Lower lobe of right lung (tissue), 2 donors: ENCODE data around the gene CANX. TPM values are rescaled to one million over a fixed set of nuclear protein-coding genes. Genes with fewer than 3 reads are reported as not detected.

Source experiments
- ATAC-seq, 2 donors: fragments of 200-7000 bp; cut with Tn5 transposase; one replicate each; pipeline ENCODE4 v1.9.1; 2020 to 2022; ENCODE audit warnings: mild to moderate bottlenecking in 2 of 2, moderate library complexity in 2 of 2
- DNase-seq: peaks from one replicate; pipeline ENCODE4 v3.0.0-alpha.2; 2020
- H3K27ac ChIP-seq: fragments of 200-600 bp; one replicate; pipeline ENCODE4 v1.8.0; 2022
- H3K27me3 ChIP-seq: fragments of 200-600 bp; one replicate; pipeline ENCODE4 v1.8.0; 2022; ENCODE audit warnings: low read depth
- H3K36me3 ChIP-seq: fragments of 200-600 bp; one replicate; pipeline ENCODE4 v1.8.0; 2022; ENCODE audit warnings: mild to moderate bottlenecking
- H3K4me1 ChIP-seq: fragments of 200-600 bp; one replicate; pipeline ENCODE4 v1.8.0; 2022
- H3K4me3 ChIP-seq: fragments of 200-600 bp; one replicate; pipeline ENCODE4 v1.8.0; 2022; ENCODE audit warnings: mild to moderate bottlenecking
- H3K9me3 ChIP-seq: fragments of 200-600 bp; one replicate; pipeline ENCODE4 v1.8.0; 2022
- intact Hi-C: fragments of 100-400 bp; cut with DNase I; formaldehyde crosslinking; loops from one replicate; pipeline ENCODE4 v1.11.0; 2022
- total RNA-seq: library from RNA; stranded (reverse); fragmentation: NEBNext Ultra II Directional; extraction: Animal tissue kit (Norgen Biotek cat#: 25700); gene quantifications from one replicate; pipeline ENCODE4 v1.2.1, GENCODE V29; 2021
- TF ChIP-seq, protein P1 (sequence below): fragments of 200-600 bp; IDR thresholded peaks from one replicate; pipeline ENCODE4 v1.8.0; 2022; ENCODE audit warnings: antibody characterized with exemption, mild to moderate bottlenecking
- donor health status: DM: no; HTN: yes; CAD: no; lungs with severe emphysema.

CANX gene
- total RNA-seq, 1 donor from 2014 or later: 603 TPM

DNA sequence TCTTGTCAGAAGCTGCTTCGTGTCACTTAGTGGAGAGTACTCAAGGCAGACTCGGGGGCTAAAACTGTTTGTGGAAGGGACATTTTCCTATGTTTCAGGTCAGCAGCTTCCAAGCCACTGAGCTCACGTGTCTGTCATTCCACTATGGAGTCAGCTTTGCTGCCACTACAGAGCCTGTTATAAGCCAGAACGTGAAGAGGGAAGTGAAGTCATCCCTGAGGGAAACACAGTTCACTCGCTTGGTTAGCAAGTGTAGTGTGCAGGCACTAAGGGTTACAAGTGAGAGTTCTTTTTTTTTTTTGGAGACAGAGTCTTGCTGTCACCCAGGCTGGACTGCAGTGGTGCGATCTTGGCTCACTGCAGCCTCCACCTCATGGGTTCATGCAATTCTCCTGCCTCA, 70.5 kb downstream of the CANX start:
- Histone ChIP-seq H3K4me3 (no peak overlapping the region), H3K36me3 (peaks cover 90% of the 10 kb centered on the region), H3K27ac (no peak overlapping the region), H3K4me1 (peaks cover 34% of the 10 kb centered on the region), H3K27me3 (no peaks in the 10 kb centered on the region), H3K9me3 (no peaks in the 10 kb centered on the region)
- no peak for DNase-seq
- no peak for ATAC-seq
- TF ChIP-seq, protein P1, sequence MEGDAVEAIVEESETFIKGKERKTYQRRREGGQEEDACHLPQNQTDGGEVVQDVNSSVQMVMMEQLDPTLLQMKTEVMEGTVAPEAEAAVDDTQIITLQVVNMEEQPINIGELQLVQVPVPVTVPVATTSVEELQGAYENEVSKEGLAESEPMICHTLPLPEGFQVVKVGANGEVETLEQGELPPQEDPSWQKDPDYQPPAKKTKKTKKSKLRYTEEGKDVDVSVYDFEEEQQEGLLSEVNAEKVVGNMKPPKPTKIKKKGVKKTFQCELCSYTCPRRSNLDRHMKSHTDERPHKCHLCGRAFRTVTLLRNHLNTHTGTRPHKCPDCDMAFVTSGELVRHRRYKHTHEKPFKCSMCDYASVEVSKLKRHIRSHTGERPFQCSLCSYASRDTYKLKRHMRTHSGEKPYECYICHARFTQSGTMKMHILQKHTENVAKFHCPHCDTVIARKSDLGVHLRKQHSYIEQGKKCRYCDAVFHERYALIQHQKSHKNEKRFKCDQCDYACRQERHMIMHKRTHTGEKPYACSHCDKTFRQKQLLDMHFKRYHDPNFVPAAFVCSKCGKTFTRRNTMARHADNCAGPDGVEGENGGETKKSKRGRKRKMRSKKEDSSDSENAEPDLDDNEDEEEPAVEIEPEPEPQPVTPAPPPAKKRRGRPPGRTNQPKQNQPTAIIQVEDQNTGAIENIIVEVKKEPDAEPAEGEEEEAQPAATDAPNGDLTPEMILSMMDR: no peak
- intact Hi-C loops: no loop called here

DNA sequence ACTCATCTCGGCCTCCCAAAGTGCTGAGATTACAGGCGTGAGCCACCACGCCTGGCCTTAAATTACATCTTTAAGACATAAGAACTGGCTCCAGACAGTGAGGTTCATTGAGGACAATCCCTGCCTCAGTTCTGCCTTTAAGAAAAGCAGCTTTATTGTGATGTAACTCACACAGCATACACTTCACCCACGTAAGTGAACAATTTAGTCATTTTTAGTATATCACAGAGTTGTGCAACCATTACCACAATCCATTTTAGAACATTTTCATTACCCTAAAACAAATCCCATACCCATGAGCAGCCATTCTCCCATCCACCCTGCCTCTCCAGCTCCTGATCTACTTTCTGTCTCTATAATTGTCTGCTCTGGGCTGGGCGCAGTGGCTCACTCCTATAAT, 71.0 kb downstream of the CANX start:
- peaks cover 29% of the 10 kb centered on the region for H3K4me1 ChIP-seq
- intact Hi-C loops: no loop called here
- no peaks in the 10 kb centered on the region for H3K9me3 ChIP-seq
- peaks cover 95% of the 10 kb centered on the region for H3K36me3 ChIP-seq
- H3K27me3 ChIP-seq: no peaks in the 10 kb centered on the region
- H3K4me3 ChIP-seq: no peak overlapping the region
- H3K27ac ChIP-seq: no peak overlapping the region
- ATAC-seq: no peak
- DNase-seq: no peak
- TF ChIP-seq, protein P1: no peak

DNA sequence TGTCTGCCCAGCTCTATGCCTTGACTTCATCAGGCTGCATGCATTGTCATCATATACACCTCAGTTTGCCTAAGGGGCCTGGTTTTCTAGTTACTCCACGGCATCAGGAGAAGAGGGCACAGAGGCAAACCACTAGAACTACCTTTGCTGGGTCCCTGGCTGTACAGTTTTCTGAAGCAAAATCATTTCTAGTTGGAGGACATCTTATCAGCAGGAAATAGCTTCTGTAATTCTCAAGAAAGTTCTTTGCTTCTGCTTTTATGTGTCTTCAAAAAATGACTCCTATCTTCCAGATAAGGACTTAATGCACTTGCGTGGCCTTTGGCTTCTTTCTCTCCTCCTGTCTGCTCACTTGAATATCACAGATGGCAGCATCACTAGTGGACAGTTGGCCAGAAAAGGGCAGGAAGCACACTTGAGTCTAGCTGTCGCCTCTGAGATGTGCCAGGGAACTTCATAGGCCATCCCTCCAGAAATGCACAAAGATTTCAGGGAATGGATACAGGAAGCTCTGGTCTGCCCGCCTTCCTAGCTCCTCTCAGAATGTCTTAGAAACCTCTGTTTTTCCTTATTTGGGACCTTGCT, 72.6 kb downstream of the CANX start:
- Histone ChIP-seq H3K36me3 (peaks cover 98% of the 10 kb centered on the region), H3K4me3 (no peak overlapping the region), H3K27me3 (no peaks in the 10 kb centered on the region), H3K27ac (no peak overlapping the region), H3K9me3 (no peaks in the 10 kb centered on the region), H3K4me1 (peaks cover 18% of the 10 kb centered on the region)
- DNase-seq: no peak
- no peak for ATAC-seq
- intact Hi-C loops: no loop called here
- TF ChIP-seq, protein P1: no peak

- Histone ChIP-seq H3K27me3 (no peaks in the 10 kb centered on the region), H3K9me3 (no peaks in the 10 kb centered on the region), H3K36me3 (peaks cover 97% of the 10 kb centered on the region), H3K4me3 (no peak overlapping the region), H3K27ac (no peak overlapping the region), H3K4me1 (peaks cover 17% of the 10 kb centered on the region)
- ATAC-seq: no peak
- intact Hi-C loops: no loop called here
- no peak for DNase-seq
- TF ChIP-seq, protein P1: no peak
Observed at GRCh38 chr5:179772351-179772750, 73.6 kb downstream of the CANX start.

DNA sequence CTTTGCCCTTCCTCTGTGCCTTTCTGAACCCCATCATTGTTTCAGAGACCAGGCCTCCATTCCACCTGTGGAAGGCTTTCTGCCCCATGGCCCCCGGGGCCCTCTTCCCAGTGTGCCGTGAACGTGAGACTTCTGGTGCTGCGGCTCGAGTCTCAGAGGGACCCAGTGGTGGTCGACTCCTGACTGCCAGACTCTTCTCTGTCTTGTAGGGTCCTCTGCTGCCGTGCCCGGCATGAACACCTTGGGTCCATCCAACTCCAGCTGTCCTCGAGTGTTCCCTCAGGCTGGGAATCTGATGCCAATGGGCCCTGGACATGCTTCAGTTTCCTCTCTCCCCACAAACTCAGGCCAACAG, 74.9 kb downstream of the CANX start:
- ATAC-seq (no peak), DNase-seq (no peak)
- intact Hi-C loops: no loop called here
- Histone ChIP-seq H3K4me3 (no peak overlapping the region), H3K27me3 (no peaks in the 10 kb centered on the region), H3K4me1 (peaks cover 17% of the 10 kb centered on the region), H3K27ac (no peak overlapping the region), H3K36me3 (peaks cover 99% of the 10 kb centered on the region), H3K9me3 (no peaks in the 10 kb centered on the region)
- TF ChIP-seq, protein P1: no peak
